ENCODE measurements around the gene SLC32A1.

Gene SLC32A1

GRCh38 chr20:38725931-38726803, 1.9 kb downstream of the SLC32A1 start:
- peak; percentile 9 for DNase-seq

GRCh38 chr20:38726804-38727606, 2.7 kb downstream of the SLC32A1 start:
- no peak for DNase-seq

- no peak for DNase-seq
Observed at GRCh38 chr20:38727607-38728190, 3.4 kb downstream of the SLC32A1 start.

GRCh38 chr20:38728191-38728781, 4.0 kb downstream of the SLC32A1 start:
- no peak for DNase-seq

GRCh38 chr20:38728911-38729642, 4.8 kb downstream of the SLC32A1 start:
- no peak for DNase-seq

- DNase-seq, result no peak
Observed at GRCh38 chr20:38729767-38730166, 5.5 kb downstream of the SLC32A1 start.

- DNase-seq, result no peak
Observed at GRCh38 chr20:38730167-38730988, 6.1 kb downstream of the SLC32A1 start.

GRCh38 chr20:38730989-38731737, 6.9 kb downstream of the SLC32A1 start:
- DNase-seq, result peak; percentile 66

GRCh38 chr20:38731738-38732113, 7.4 kb downstream of the SLC32A1 start:
- no peak for DNase-seq

- no peak for DNase-seq
Observed at GRCh38 chr20:38732981-38733380, 8.7 kb downstream of the SLC32A1 start.

GRCh38 chr20:38735172-38735571, 10.9 kb downstream of the SLC32A1 start:
- DNase-seq, result no peak

GRCh38 chr20:38737887-38738286, 13.6 kb downstream of the SLC32A1 start:
- no peak for DNase-seq

- DNase-seq, result no peak
Observed at GRCh38 chr20:38745757-38746156, 21.5 kb downstream of the SLC32A1 start.

GRCh38 chr20:38747495-38748096, 23.3 kb downstream of the SLC32A1 start:
- DNase-seq, result no peak

- peak; percentile 80 for DNase-seq
Observed at GRCh38 chr20:38748097-38748860, 24.0 kb downstream of the SLC32A1 start, which contains the start of gene ACTR5. Gene ACTR5 (plus strand): TSS chr20:38748460. CDS start chr20:38748479, 19 bp downstream.

GRCh38 chr20:38748861-38749149, 24.5 kb downstream of the SLC32A1 start:
- no peak for DNase-seq

- peak; percentile 39 for DNase-seq
Observed at GRCh38 chr20:38751360-38751976, 27.2 kb downstream of the SLC32A1 start.

- no peak for DNase-seq
Observed at GRCh38 chr20:38752029-38752428, 27.7 kb downstream of the SLC32A1 start.

- DNase-seq, result no peak
Observed at GRCh38 chr20:38754924-38755323, 30.6 kb downstream of the SLC32A1 start.

All from NCI-H1694 treated with DMSO at 0.1 percent for 48 hours (cell line).